ENCODE measurements around the gene GALNT2. TPM values are rescaled to one million over a fixed set of nuclear protein-coding genes. Genes with fewer than 3 reads are reported as not detected.

Gene GALNT2
- total RNA-seq, 1 experiment from 2014 or later, result 99.1 TPM

- Histone ChIP-seq H3K4me3 (ENCODE audit: insufficient read depth, low read depth, low read length) (no peak overlapping the region), H3K36me3 (replicated peaks; ENCODE audit: control insufficient read depth, insufficient read depth, low read length) (no peaks in the 10 kb centered on the region; the same call in 1 of the 2 replicates), H3K27me3 (ENCODE audit: control insufficient read depth, insufficient read depth, low read length) (no peaks in the 10 kb centered on the region)
- DNase-seq, result no peak
Measured at GRCh38 chr1:230208619-230209261, 141.7 kb downstream of the GALNT2 start.

GRCh38 chr1:230210326-230210980 is 143.4 kb downstream of the GALNT2 start:
- DNase-seq, result no peak
- Histone ChIP-seq H3K36me3 (replicated peaks; ENCODE audit: control insufficient read depth, insufficient read depth, low read length) (no peaks in the 10 kb centered on the region), H3K4me3 (ENCODE audit: insufficient read depth, low read depth, low read length) (no peak overlapping the region), H3K27me3 (ENCODE audit: control insufficient read depth, insufficient read depth, low read length) (no peaks in the 10 kb centered on the region)

GRCh38 chr1:230210981-230211336 is 143.9 kb downstream of the GALNT2 start:
- Histone ChIP-seq H3K27me3 (ENCODE audit: control insufficient read depth, insufficient read depth, low read length) (no peaks in the 10 kb centered on the region), H3K36me3 (replicated peaks; ENCODE audit: control insufficient read depth, insufficient read depth, low read length) (no peaks in the 10 kb centered on the region), H3K4me3 (ENCODE audit: insufficient read depth, low read depth, low read length) (no peak overlapping the region)
- no peak for DNase-seq

DNA sequence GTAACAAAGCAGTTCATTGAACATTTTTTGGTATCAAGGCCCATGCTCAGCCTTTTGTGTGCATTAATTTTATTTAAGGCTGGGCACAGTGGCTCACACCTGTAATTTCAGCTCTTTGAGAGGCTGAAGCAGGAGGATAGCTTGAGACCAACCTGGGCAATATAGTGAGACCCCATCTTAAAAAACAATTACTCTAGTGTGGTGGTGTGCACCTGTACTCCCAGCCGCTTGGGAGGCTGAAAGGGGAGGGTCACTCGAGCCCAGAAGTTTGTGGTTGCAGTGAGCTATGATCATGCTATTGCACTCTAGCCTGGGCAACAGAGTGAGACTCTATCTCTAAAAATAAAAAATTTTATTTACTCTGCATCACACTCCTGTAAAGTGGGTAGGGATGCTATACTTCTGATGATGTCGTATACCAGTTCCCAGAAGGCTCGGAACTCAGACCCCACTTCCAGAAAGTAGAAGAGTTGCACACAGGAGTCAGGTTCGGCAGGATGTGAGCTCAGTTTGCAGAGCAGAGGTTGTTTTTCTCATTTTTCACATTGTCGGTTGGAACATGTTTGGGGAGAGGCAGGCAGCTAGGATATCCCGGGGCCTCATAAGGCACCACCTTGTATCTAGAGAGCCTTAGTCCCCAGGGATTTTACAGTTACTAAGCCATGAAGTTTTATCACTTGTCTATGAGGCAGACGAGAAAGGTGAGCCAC is 144.6 kb downstream of the GALNT2 start:
- DNase-seq, result no peak
- no peak overlapping the region for H3K4me3 ChIP-seq (ENCODE audit: insufficient read depth, low read depth, low read length)
- no peaks in the 10 kb centered on the region for H3K36me3 ChIP-seq (replicated peaks; ENCODE audit: control insufficient read depth, insufficient read depth, low read length)
- H3K27me3 ChIP-seq (ENCODE audit: control insufficient read depth, insufficient read depth, low read length), result no peaks in the 10 kb centered on the region

- DNase-seq, result no peak
- no peaks in the 10 kb centered on the region for H3K27me3 ChIP-seq (ENCODE audit: control insufficient read depth, insufficient read depth, low read length)
Measured at GRCh38 chr1:230212405-230212936, 145.4 kb downstream of the GALNT2 start.

GRCh38 chr1:230215031-230215430 is 148.0 kb downstream of the GALNT2 start:
- DNase-seq, result peak; percentile 42
- H3K4me3 ChIP-seq (ENCODE audit: insufficient read depth, low read depth, low read length), result no peak overlapping the region
- H3K27me3 ChIP-seq (ENCODE audit: control insufficient read depth, insufficient read depth, low read length), result no peaks in the 10 kb centered on the region
- no peaks in the 10 kb centered on the region for H3K36me3 ChIP-seq (replicated peaks; ENCODE audit: control insufficient read depth, insufficient read depth, low read length)

More at GRCh38 chr1:230212405-230212936, 145.4 kb downstream of the GALNT2 start:
- Histone ChIP-seq H3K4me3 (ENCODE audit: insufficient read depth, low read depth, low read length) (no peak overlapping the region), H3K36me3 (replicated peaks; ENCODE audit: control insufficient read depth, insufficient read depth, low read length) (no peaks in the 10 kb centered on the region)

DNA sequence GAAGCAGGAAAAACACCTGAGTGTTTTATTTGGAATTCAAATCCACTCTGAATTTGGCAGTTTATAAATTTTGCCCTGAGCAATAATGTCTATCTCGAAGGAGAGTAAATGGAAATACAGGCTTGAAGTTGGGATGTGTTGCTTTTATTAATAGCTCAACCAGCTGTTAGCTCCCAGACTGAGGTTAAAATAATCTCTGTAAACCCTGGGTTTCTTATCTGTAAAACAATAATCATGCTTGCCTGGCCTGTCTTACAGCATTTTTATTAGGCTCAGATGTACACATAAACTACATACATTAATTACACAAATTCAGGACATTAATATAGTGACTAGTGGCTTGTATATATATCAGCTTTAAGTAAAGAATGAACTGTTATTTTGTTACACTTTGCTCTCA is 148.5 kb downstream of the GALNT2 start:
- H3K27me3 ChIP-seq (ENCODE audit: control insufficient read depth, insufficient read depth, low read length), result no peaks in the 10 kb centered on the region
- no peak for DNase-seq
- H3K36me3 ChIP-seq (replicated peaks; ENCODE audit: control insufficient read depth, insufficient read depth, low read length), result no peaks in the 10 kb centered on the region
- H3K4me3 ChIP-seq (ENCODE audit: insufficient read depth, low read depth, low read length), result no peak overlapping the region

GRCh38 chr1:230216896-230217295 is 149.9 kb downstream of the GALNT2 start:
- Histone ChIP-seq H3K4me3 (ENCODE audit: insufficient read depth, low read depth, low read length) (no peak overlapping the region), H3K36me3 (replicated peaks; ENCODE audit: control insufficient read depth, insufficient read depth, low read length) (no peaks in the 10 kb centered on the region), H3K27me3 (ENCODE audit: control insufficient read depth, insufficient read depth, low read length) (no peaks in the 10 kb centered on the region)
- DNase-seq, result no peak

DNA sequence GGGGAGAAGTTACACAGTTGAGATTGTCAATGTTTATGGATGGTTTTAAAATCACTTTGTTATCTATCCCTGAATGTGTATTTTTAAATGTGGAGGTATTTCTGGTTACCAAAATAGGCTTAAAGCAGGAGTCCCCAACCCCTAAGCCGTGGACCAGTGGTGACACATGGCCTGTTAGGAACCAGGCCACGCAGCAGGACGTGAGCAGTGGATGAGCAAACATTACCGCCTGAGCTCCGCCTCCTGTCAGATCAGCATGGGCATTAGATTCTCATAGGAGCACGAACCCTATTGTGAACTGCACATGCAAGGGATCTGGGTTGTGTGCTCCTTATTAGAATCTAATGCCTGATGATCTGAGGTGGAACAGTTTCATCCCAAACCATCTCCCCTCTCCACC is 151.6 kb downstream of the GALNT2 start:
- Histone ChIP-seq H3K36me3 (replicated peaks; ENCODE audit: control insufficient read depth, insufficient read depth, low read length) (no peaks in the 10 kb centered on the region), H3K4me3 (ENCODE audit: insufficient read depth, low read depth, low read length) (no peak overlapping the region), H3K27me3 (ENCODE audit: control insufficient read depth, insufficient read depth, low read length) (no peaks in the 10 kb centered on the region)
- no peak for DNase-seq

- no peak overlapping the region for H3K4me3 ChIP-seq (ENCODE audit: insufficient read depth, low read depth, low read length)
- no peak for DNase-seq
- no peaks in the 10 kb centered on the region for H3K27me3 ChIP-seq (ENCODE audit: control insufficient read depth, insufficient read depth, low read length)
- H3K36me3 ChIP-seq (replicated peaks; ENCODE audit: control insufficient read depth, insufficient read depth, low read length), result no peaks in the 10 kb centered on the region
Measured at GRCh38 chr1:230219174-230220067, 152.4 kb downstream of the GALNT2 start.

DNA sequence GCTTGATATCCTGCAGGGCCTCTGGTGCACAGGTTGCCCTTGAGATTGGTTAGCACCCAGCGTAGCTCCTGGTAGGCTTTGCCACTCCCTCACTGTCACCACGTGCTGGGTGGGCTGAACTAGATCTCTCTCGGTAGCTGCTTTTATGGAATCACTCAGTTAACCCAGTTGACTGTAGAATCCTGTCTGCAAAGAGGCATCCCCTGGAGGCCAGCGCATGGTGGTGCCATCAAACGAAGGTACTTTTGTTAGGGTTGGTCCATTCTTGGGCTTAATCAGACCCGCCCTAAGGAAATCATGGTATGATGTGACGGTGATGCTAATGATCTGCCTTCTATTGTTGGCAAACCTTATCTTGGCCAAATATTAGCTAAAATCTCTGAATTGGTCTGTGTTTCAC is 153.4 kb downstream of the GALNT2 start:
- Histone ChIP-seq H3K36me3 (replicated peaks; ENCODE audit: control insufficient read depth, insufficient read depth, low read length) (no peaks in the 10 kb centered on the region), H3K27me3 (ENCODE audit: control insufficient read depth, insufficient read depth, low read length) (no peaks in the 10 kb centered on the region), H3K4me3 (ENCODE audit: insufficient read depth, low read depth, low read length) (no peak overlapping the region)
- peak; percentile 36 for DNase-seq

DNA sequence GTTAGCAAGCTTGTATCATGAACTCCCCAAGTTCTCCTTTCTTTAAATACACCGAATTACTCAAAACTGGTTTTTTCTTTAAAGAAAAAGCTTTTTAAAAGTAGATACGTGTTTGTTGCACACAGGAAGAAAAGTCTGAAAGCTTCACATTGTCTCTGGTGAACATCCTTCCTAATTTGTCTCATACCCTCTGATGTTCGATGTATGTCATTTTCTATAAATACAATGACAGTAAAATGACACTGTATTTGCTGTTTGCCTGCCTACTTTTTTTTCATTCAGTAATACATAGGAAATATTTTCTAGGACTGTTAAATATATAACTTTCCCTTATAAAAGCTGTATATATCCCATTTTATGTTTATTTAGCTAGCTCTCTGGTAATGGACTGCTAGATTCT is 153.9 kb downstream of the GALNT2 start:
- DNase-seq, result no peak
- Histone ChIP-seq H3K27me3 (ENCODE audit: control insufficient read depth, insufficient read depth, low read length) (no peaks in the 10 kb centered on the region), H3K4me3 (ENCODE audit: insufficient read depth, low read depth, low read length) (no peak overlapping the region), H3K36me3 (replicated peaks; ENCODE audit: control insufficient read depth, insufficient read depth, low read length) (no peaks in the 10 kb centered on the region)

DNA sequence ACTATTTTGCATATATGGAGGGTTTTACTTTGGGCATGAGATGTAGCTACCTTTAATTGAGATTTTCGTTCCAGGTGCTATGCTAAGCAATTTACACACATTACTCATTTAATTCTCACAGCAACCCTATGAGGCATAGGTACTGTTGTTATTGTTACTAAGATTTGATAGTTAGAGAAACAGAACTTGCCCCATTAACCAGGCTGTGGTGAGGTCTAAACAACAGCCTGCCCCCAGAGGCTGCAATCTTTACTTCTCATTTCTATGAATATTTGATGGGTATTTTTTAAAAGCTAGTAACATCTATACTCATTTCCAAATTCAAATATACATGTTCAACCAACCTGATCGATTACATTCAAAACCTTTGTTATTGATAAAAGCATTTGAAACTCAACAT is 155.6 kb downstream of the GALNT2 start:
- Histone ChIP-seq H3K36me3 (replicated peaks; ENCODE audit: control insufficient read depth, insufficient read depth, low read length) (no peaks in the 10 kb centered on the region), H3K27me3 (ENCODE audit: control insufficient read depth, insufficient read depth, low read length) (no peaks in the 10 kb centered on the region), H3K4me3 (ENCODE audit: insufficient read depth, low read depth, low read length) (no peak overlapping the region)
- DNase-seq, result no peak
